HEK293 (cell line): ENCODE data around the gene RIC8A.

ENCODE experiments used
- CTCF ChIP-seq: fragments of 450-650 bp; formaldehyde crosslinking; IDR thresholded peaks from 2 replicates; pipeline ENCODE4 v1.5.1; 2016; ENCODE audit warnings: missing biosample characterization, missing genetic modification characterization
- ZNF239 ChIP-seq: fragments of 450-650 bp; formaldehyde crosslinking; IDR thresholded peaks from 2 replicates; pipeline ENCODE4 v1.5.1; 2016; ENCODE audit warnings: missing biosample characterization, missing genetic modification characterization
- ZNF621 ChIP-seq: fragments of 450-650 bp; formaldehyde crosslinking; IDR thresholded peaks from 2 replicates; pipeline ENCODE4 v1.5.1; 2017; ENCODE audit warnings: missing biosample characterization, missing genetic modification characterization
- TF ChIP-seq, protein P1 (sequence below): IDR thresholded peaks from 2 replicates; pipeline ENCODE4 v1.6.1; 2011; ENCODE audit warnings: mild to moderate bottlenecking, low read depth, low read length, borderline replicate concordance

DNA sequence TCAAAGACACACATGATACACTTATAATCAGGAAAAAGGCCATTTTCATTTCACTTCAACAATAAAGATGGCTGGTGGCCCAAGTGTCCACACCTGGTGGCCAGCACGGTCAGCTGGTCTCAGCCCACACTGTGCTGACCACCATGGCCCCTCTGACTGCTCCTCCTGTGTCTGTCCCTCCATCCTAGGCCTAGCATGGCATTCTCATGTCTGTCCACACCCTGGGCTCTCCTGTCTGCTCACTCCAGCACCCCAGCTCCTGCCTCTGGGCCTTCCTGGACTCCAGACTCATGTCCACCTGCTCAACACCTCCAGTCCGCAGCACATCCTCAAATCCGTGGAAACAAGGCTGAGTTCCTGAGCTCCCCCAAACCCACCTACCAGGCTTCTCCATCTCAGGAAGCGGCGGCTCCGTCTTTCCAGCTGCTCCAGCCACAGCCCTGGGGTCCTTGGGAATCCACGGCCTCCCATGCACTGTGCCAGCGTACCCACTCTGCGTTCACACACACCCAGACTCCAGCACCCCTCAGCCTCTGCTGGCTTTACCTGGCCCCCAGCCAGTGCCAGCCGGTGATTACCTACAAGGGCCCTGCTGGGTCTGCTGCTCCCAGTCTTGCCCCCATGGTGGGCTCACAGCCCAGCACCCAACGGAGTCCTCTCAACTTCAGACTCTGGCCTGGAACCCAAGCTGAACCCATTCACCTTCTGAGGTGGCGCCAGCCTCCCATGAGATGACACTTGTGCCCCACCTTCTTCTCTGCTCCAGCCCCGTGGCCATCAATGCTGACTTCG is 14.7 kb downstream of the RIC8A start:
- TF ChIP-seq ZNF621 (tag by site-specific recombination) (no peak), CTCF (tag by site-specific recombination) (no peak), ZNF239 (tag by site-specific recombination) (no peak)
- TF ChIP-seq, protein P1, sequence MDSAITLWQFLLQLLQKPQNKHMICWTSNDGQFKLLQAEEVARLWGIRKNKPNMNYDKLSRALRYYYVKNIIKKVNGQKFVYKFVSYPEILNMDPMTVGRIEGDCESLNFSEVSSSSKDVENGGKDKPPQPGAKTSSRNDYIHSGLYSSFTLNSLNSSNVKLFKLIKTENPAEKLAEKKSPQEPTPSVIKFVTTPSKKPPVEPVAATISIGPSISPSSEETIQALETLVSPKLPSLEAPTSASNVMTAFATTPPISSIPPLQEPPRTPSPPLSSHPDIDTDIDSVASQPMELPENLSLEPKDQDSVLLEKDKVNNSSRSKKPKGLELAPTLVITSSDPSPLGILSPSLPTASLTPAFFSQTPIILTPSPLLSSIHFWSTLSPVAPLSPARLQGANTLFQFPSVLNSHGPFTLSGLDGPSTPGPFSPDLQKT: no peak
